KMS-11 (cell line): Measurements from ENCODE around the gene SULT1B1.
"Not testable (repeated sequence)": the region's sequence is repeated elsewhere in the genome, so short reads cannot be mapped to it uniquely, and the experiment has no call there.

Source experiments
- H2AFZ ChIP-seq: fragments of 200-600 bp; sonication (generic); 2 replicates; pipeline ENCODE4 v1.6.1; 2016; ENCODE audit warnings: antibody characterized with exemption, mixed run types, low read depth
- H3K27ac ChIP-seq: fragments of 200-600 bp; sonication (generic); 2 replicates; pipeline ENCODE4 v1.6.1; 2016; ENCODE audit warnings: mild to moderate bottlenecking, mixed run types
- H3K27me3 ChIP-seq: fragments of 200-600 bp; sonication (generic); 2 replicates; pipeline ENCODE4 v1.6.1; 2017; ENCODE audit warnings: mild to moderate bottlenecking, low read depth, mixed run types, moderate library complexity; ENCODE audit not compliant: insufficient read depth
- H3K36me3 ChIP-seq: fragments of 200-600 bp; sonication (generic); 2 replicates; pipeline ENCODE4 v1.6.1; 2017; ENCODE audit warnings: mild to moderate bottlenecking, mixed run types; ENCODE audit not compliant: insufficient read depth
- H3K4me1 ChIP-seq: fragments of 200-600 bp; sonication (generic); 2 replicates; pipeline ENCODE4 v1.6.1; 2016; ENCODE audit warnings: mild to moderate bottlenecking, low read depth, mixed run types; ENCODE audit not compliant: poor library complexity, severe bottlenecking
- H3K4me2 ChIP-seq: fragments of 200-600 bp; sonication (generic); 2 replicates; pipeline ENCODE4 v1.7.0; 2016; ENCODE audit warnings: mild to moderate bottlenecking, mixed run types
- H3K4me3 ChIP-seq: fragments of 200-600 bp; sonication (generic); IDR thresholded peaks from 2 replicates; pipeline ENCODE4 v1.6.1; 2017; ENCODE audit warnings: low read depth, low read length, mixed read lengths; ENCODE audit not compliant: insufficient read depth
- H3K79me2 ChIP-seq: fragments of 200-600 bp; sonication (generic); 2 replicates; pipeline ENCODE4 v1.6.1; 2016; ENCODE audit warnings: low read depth, mixed run types; ENCODE audit not compliant: insufficient read depth
- H3K9ac ChIP-seq: fragments of 200-600 bp; sonication (generic); 2 replicates; pipeline ENCODE4 v1.6.1; 2016; ENCODE audit warnings: mild to moderate bottlenecking, mixed run types
- H4K20me1 ChIP-seq: fragments of 200-600 bp; sonication (generic); 2 replicates; pipeline ENCODE4 v1.6.1; 2016; ENCODE audit warnings: mild to moderate bottlenecking, mixed run types; ENCODE audit not compliant: insufficient read depth
- TF ChIP-seq, protein P1 (sequence below): fragments of 200-600 bp; sonication (generic); conservative IDR thresholded peaks from 2 replicates; pipeline ENCODE4 v1.6.1; 2017; ENCODE audit warnings: low read depth, mild to moderate bottlenecking, antibody characterized with exemption, low read length, moderate library complexity, mixed read lengths

Gene SULT1B1

DNA sequence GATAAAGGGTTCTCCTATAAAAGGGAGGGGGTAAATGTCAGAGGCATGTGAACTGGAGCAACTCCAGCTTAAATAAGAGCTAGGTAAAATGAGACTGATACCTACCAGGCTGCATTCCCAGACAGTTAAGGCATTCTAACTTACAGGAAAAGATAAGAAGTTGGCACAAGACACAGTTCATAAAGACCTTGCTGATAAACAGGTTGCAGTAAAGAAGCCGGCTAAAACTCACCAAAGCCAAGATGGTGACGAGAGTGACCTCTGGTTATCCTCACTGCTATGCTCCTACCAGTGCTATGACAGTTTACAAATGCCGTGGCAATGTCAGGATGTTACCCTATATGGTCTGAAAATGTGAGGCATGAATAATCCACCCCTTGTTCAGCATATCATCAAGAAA is 13.1 kb upstream of the SULT1B1 start:
- Histone ChIP-seq H3K27ac (no peak overlapping the region), H3K4me1 (no peaks in the 10 kb centered on the region), H3K4me3 (no peak overlapping the region), H3K9ac (no peak overlapping the region), H2AFZ (no peak overlapping the region), H3K79me2 (no peaks in the 10 kb centered on the region), H3K36me3 (no peaks in the 10 kb centered on the region), H3K4me2 (no peak overlapping the region), H4K20me1 (no peaks in the 10 kb centered on the region), H3K27me3 (no peaks in the 10 kb centered on the region)
- TF ChIP-seq, protein P1, sequence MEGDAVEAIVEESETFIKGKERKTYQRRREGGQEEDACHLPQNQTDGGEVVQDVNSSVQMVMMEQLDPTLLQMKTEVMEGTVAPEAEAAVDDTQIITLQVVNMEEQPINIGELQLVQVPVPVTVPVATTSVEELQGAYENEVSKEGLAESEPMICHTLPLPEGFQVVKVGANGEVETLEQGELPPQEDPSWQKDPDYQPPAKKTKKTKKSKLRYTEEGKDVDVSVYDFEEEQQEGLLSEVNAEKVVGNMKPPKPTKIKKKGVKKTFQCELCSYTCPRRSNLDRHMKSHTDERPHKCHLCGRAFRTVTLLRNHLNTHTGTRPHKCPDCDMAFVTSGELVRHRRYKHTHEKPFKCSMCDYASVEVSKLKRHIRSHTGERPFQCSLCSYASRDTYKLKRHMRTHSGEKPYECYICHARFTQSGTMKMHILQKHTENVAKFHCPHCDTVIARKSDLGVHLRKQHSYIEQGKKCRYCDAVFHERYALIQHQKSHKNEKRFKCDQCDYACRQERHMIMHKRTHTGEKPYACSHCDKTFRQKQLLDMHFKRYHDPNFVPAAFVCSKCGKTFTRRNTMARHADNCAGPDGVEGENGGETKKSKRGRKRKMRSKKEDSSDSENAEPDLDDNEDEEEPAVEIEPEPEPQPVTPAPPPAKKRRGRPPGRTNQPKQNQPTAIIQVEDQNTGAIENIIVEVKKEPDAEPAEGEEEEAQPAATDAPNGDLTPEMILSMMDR = no peak

DNA sequence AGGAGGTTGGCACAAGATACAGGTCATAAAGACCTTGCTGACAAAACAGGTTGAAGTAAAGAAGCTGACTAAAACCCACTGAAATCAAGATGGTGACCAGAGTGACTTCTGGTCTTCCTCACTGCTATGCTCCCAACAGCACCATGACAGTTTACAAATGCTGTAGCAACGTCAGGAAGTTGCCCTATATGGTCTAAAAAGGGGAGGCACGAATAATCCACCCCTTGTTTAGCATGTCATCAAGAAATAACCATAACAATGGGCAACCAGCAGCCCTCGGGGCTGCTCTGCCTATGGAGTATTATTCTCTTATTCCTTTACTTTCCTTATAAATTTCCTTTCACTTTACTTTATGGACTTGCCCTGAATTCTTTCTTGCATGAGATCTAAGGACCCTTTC is 8.1 kb upstream of the SULT1B1 start:
- H3K4me3 ChIP-seq, H4K20me1 ChIP-seq, H3K4me1 ChIP-seq, H3K36me3 ChIP-seq, H3K4me2 ChIP-seq, H3K27ac ChIP-seq, H3K9ac ChIP-seq, H3K79me2 ChIP-seq, H3K27me3 ChIP-seq: not testable (repeated sequence)
- H2AFZ ChIP-seq = 0 out of 2 replicates have a peak overlapping the region, but pooled peaks have one; percentile 3

DNA sequence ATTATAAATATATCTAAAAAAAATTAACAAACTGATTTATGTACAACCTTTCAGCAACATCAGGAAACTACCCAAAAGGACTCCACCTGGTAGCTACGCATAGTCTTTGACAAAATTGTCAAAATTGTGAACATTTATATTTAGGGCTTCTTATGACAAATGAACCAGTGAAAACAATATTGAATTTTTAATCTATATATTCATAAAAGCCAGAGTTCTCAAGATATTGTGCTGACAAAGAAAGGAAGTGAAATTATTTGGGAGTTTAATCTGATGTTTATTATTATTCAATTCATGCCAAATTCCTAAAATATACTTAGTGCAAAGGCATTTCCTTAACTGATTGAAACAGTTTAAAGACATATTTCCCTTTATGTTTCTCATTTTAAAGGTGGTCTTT is 5.3 kb upstream of the SULT1B1 start:
- Histone ChIP-seq H3K4me1 (peaks cover 9% of the 10 kb centered on the region), H3K79me2 (no peaks in the 10 kb centered on the region), H3K4me3 (no peak overlapping the region), H3K27me3 (no peaks in the 10 kb centered on the region), H4K20me1 (no peaks in the 10 kb centered on the region; the same call in 1 of the 2 replicates), H3K27ac (no peak overlapping the region), H3K9ac (no peak overlapping the region), H3K4me2 (no peak overlapping the region), H3K36me3 (no peaks in the 10 kb centered on the region), H2AFZ (no peak overlapping the region)
- TF ChIP-seq, protein P1 = no peak

DNA sequence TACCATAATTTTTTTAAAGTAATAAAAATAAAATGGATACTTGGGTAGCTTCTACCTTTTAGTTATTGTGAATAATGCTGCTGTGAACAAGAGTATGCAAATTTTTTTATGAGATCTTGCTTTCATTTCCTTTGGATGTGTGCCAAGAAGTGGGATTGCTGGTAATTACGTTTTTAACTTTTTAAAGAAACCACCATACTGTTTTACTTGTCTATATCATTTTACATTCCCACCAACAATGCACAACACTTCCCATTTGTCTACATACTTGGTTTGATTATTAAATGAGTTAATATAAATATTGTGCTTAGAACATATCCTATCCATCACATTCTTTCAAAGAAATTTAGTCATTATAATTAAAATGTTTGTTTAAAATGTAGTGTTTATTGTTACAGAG is 3.9 kb upstream of the SULT1B1 start:
- Histone ChIP-seq H3K4me3 (no peak overlapping the region), H2AFZ (no peak overlapping the region), H3K36me3 (no peaks in the 10 kb centered on the region), H3K9ac (no peak overlapping the region), H3K4me1 (peaks cover 9% of the 10 kb centered on the region), H3K79me2 (no peaks in the 10 kb centered on the region), H3K27me3 (no peaks in the 10 kb centered on the region), H4K20me1 (no peaks in the 10 kb centered on the region; the same call in 1 of the 2 replicates), H3K4me2 (no peak overlapping the region), H3K27ac (no peak overlapping the region)
- TF ChIP-seq, protein P1 = no peak

DNA sequence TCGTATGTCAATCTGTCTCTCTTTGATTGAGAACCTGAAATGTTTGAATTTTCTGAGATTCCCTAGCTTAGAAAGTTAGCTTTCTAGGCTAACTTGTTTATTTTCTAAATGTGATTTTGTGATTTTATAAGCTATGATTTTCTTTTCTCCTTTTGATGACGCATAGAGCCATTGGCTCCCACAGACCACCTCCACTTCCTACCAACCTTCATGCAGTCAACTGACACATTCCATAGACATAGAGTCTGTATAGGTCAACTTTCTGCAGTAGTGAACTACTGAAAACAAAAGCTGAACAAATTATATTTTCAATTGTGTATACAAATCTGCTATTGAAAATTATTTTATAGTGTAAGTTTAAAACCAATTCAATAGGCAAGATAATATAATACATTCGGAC is 2.8 kb upstream of the SULT1B1 start:
- H4K20me1 ChIP-seq = no peaks in the 10 kb centered on the region; the same call in 1 of the 2 replicates
- H3K36me3 ChIP-seq = no peaks in the 10 kb centered on the region
- no peak overlapping the region for H3K27ac ChIP-seq
- peaks cover 9% of the 10 kb centered on the region for H3K4me1 ChIP-seq
- TF ChIP-seq, protein P1 = no peak
- no peaks in the 10 kb centered on the region for H3K79me2 ChIP-seq
- no peaks in the 10 kb centered on the region for H3K27me3 ChIP-seq
- H2AFZ ChIP-seq = no peak overlapping the region
- H3K4me3 ChIP-seq = no peak overlapping the region
- no peak overlapping the region for H3K9ac ChIP-seq
- no peak overlapping the region for H3K4me2 ChIP-seq
